ENCODE results near the gene PRIMA1. TPM values are rescaled to one million over a fixed set of nuclear protein-coding genes. Genes with fewer than 3 reads are reported as not detected.

Gene PRIMA1
- total RNA-seq, 4 donors from 2014 or later: 2.6 to 9.0 (median 4.1) TPM

- no peak for DNase-seq (ENCODE audit: low spot score in 2 of 2)
- no peak for TF ChIP-seq POLR2A (IDR thresholded peaks at IDR 0.05)
- no peak for TF ChIP-seq CTCF (IDR thresholded peaks at IDR 0.05)
- intact Hi-C loops (cut with DNase I; ENCODE audit: low total_unique reads): no loop called here
- H3K4me3 ChIP-seq (ENCODE audit: low read depth, poor library complexity, severe bottlenecking): no peak overlapping the region
- 58 to 82% methylated on average over 6 of the region's 6 CpGs for WGBS, 2 donors
These were observed 94.4 kb downstream of the PRIMA1 start for GRCh38 chr14:93693914-93694313.

GRCh38 chr14:93691042-93691780, 97.1 kb downstream of the PRIMA1 start:
- 80 to 84% methylated on average over 16 of the region's 16 CpGs for WGBS, 2 donors
- intact Hi-C loops (cut with DNase I; ENCODE audit: low total_unique reads): no loop called here
- no peak overlapping the region for H3K4me3 ChIP-seq (ENCODE audit: low read depth, poor library complexity, severe bottlenecking)
- TF ChIP-seq CTCF (IDR thresholded peaks at IDR 0.05) (no peak), POLR2A (IDR thresholded peaks at IDR 0.05) (no peak)
- DNase-seq (ENCODE audit: low spot score in 2 of 2): no peak

DNA sequence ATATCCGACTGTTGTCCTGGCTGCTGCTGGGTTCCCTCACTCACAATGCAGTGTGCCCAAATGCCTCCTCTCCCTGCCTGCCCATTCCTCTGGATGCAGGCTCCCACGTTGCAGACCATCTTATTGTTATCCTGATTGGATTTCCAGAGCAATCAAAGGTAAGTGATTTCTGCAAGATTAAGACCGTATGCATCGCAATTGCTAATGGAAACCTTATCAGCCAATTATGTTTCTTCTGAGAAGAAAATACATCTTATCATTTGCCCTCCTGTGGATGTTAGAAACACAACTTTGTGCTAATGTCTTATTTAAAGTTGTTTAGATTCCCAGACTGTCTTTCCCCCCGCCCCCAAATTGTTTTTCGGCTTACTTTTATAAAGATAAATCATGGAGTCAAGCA, 98.1 kb downstream of the PRIMA1 start:
- intact Hi-C loops (cut with DNase I; ENCODE audit: low total_unique reads): no loop called here
- 79 to 81% methylated on average over 6 of the region's 6 CpGs for WGBS, 2 donors
- TF ChIP-seq CTCF (IDR thresholded peaks at IDR 0.05): no peak
- TF ChIP-seq POLR2A (IDR thresholded peaks at IDR 0.05): no peak
- H3K4me3 ChIP-seq (ENCODE audit: low read depth, poor library complexity, severe bottlenecking): no peak overlapping the region
- DNase-seq (ENCODE audit: low spot score in 2 of 2): no peak

- DNase-seq (ENCODE audit: low spot score in 2 of 2): no peak
- intact Hi-C loops (cut with DNase I; ENCODE audit: low total_unique reads): no loop called here
- TF ChIP-seq CTCF (IDR thresholded peaks at IDR 0.05) (no peak), POLR2A (IDR thresholded peaks at IDR 0.05) (no peak)
- H3K4me3 ChIP-seq (ENCODE audit: low read depth, poor library complexity, severe bottlenecking): no peak overlapping the region
- 47% methylated on average over 4 of the region's 4 CpGs for WGBS, 2 donors
These were observed 99.5 kb downstream of the PRIMA1 start for GRCh38 chr14:93688820-93689219.

DNA sequence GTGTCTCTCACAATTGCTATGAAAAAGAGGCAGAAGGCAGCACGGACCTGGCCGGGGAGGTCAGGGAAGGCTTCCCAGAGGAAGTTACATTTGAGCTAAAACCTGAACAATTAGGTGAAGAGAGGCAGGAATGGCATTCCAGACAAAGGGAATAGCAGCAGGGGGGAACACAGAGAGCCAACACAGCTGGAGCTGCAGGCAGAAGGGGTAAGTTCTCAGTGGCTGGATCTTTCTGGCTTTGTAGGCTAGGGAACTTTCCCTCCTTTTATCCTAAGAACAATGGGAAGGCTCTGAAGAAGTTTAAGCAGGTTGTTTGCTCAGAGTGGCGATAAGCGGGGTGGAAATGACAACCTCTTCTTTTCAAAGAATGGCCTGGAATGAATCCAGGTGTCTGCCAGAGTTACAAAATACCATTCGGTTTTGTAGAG, 100.0 kb downstream of the PRIMA1 start:
- intact Hi-C loops (cut with DNase I; ENCODE audit: low total_unique reads): no loop called here
- DNase-seq (ENCODE audit: low spot score in 2 of 2): no peak
- WGBS, 2 donors: 35 to 41% methylated on average over 5 of the region's 5 CpGs
- no peak overlapping the region for H3K4me3 ChIP-seq (ENCODE audit: low read depth, poor library complexity, severe bottlenecking)
- no peak for TF ChIP-seq POLR2A (IDR thresholded peaks at IDR 0.05)
- no peak for TF ChIP-seq CTCF (IDR thresholded peaks at IDR 0.05)

DNA sequence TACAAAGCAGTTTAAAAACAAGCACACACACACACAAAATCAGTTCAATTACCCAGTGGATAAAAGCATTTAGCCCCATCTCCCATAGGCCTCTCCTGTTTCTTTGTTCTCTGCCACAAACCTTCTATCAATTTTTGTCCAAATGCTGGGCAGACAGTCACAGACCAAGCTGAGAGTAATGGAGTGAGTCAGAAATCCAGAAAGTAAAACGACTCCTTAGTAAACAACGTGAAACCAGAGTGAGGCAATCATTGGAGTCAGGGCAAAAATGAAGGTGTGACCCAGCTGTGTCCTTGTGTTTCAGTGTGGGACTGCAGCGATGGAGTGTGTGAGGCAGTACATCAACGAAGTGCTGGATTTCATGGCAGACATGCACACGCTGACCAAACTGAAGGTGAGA, 102.0 kb downstream of the PRIMA1 start:
- no peak for TF ChIP-seq POLR2A (IDR thresholded peaks at IDR 0.05)
- TF ChIP-seq CTCF (IDR thresholded peaks at IDR 0.05): no peak
- DNase-seq (ENCODE audit: low spot score in 2 of 2): no peak
- no peak overlapping the region for H3K4me3 ChIP-seq (ENCODE audit: low read depth, poor library complexity, severe bottlenecking)
- 56 to 74% methylated on average over 5 of the region's 5 CpGs for WGBS, 2 donors
- intact Hi-C loops (cut with DNase I; ENCODE audit: low total_unique reads): no loop called here
